Muscle of back (tissue), 11 donors: ENCODE measurements around the gene SLC35F3. TPM values are rescaled to one million over a fixed set of nuclear protein-coding genes. Genes with fewer than 3 reads are reported as not detected.
A peak's percentile ranks its signal among the peaks of the same experiment; 100 is the strongest.

ENCODE experiments used
- DNase-seq, 3 donors: peaks; one replicate each; pipeline versions ENCODE4 v3.0.0 to v3.0.0-alpha.2; 2013
- polyA plus RNA-seq, 10 donors: library from polyadenylated mRNA; unstranded; fragments of 120-200 nt; gene quantifications; one replicate each; pipeline ENCODE4 v1.2.1, GENCODE V29; 2013; ENCODE audit not compliant: insufficient read length in 10 of 10

SLC35F3 gene
- polyA plus RNA-seq, 10 donors = 0.34 to 1.0 (median 0.76) TPM

GRCh38 chr1:234039603-234040002 lies 135.1 kb downstream of the SLC35F3 start:
- no peak for DNase-seq

DNA sequence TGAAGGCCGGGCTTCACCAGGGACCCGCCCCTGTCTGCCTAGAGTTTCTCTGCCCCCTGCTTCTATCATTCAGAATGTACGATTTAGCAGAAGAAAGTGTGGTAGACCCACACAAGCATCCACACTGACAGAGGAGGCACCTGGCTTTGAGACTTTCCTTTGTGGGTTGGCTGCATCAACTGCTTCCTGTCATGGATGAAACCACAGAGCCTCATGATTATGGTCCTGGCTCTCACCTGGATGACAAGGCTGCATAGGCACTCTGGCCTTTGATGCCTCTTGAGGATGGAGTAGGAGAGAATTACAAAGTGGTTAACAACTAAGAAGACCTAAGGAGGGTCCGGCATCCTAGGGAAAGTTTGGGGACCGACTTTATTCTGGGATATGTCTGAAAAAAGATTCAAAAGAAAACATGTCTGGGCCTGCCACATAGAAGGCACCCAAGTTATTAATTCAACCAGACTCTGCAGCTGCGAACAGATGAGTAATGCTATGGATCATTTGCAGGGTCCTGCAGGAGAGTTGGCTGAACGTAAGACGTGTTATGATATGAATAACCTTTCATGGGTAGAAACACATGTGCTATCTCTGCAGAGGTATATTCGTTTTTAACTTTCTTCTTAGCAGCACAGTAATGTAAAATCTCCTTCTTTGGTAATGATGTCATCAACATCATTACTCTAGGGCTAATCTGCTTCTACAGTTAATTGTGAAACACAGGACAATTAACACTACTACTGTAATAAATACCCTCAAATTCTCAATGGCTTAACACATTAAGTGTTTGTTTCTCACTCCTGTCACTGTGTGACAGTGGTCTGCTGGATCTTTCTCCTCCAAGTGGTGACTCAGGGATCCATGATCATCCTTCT lies 136.2 kb downstream of the SLC35F3 start:
- DNase-seq = no peak

DNA sequence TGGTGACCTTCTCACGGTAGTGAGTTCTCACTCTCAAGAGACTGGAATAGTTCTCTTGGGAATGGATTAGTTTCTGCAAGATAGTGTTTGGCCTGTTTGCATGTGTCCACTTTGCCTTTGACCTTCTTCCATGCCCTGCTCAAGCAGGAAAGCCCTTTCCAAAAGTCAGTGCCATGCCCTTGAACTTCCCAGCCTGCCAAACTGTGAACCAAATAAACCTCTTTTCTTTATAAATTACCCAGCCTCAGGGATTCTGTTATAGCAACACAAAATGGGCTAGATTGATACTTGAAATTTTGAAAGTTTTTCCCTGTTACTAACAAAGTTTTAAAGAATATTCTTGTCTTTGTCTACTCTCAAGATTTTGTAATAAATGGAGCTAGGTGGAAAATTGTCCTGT lies 139.6 kb downstream of the SLC35F3 start:
- no peak for DNase-seq

DNA sequence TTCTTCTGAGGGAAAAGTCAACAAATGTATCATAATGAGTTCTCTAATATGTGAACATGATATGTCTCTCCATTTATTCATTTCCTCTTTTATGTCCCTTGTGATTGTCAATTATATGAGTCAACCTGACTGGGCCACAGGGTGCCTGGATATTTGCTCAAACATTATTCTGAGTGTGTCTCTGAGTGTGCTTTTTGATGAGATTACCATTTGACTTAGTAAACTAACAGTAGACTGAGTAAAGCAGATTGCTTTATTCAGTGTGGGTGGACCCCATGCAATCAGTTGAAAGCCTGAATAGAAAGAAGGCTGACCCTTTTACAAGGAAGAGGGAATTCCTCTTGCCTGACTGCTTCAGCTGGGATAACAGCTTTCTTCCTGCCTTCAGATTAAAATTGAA lies 142.6 kb downstream of the SLC35F3 start:
- DNase-seq = no peak

DNA sequence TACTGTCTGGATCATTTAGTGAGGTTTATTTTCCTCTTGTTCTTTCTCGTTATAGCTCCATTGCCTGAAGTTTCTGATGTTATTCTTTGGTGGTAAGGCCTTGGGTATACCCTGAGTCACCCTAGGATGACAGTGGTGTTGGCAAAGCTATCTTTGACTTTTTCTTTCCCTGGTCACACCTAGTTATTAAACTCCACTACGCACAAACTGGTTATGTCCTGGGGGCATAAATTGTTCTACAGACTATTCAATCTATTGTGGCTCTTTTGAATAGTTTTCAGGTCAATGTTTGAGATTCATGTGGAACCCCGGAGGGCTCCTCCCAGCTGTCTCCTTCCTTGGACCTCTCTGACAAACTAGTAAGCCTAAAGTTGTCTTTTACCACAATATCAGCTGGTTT lies 157.7 kb downstream of the SLC35F3 start:
- DNase-seq = no peak

DNA sequence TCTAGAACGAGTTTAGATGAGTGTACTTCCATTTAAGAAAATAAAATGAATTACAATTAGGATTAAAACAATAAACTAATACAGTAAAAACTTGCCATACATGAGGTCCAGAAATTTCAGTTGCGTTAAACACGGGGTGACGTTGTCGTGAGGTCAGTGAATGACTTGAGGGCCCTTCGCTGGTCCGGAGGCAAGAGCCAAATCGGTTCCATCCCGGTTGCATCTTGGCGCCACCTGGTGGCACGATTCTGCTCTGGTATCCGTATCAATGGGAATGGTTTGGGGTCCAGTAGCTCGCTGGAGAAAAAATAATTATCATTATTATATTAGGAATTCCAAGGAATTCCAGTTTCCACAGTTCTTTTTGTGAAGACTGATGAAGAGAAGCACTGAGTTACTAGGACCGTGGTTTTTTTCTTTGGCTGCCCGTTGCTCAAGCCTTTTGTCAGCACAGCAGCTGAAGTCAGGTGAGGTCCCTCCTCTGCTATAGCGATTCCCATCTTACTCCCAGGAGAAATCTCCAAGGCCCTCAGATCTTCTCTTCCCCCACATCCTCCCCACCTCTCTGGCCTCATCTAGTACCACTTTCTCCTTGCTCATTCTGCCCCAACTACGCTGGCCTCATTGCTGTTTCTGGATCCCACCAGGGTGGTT lies 161.4 kb downstream of the SLC35F3 start:
- DNase-seq = peak; percentile 29 to 63 (median 40)

DNA sequence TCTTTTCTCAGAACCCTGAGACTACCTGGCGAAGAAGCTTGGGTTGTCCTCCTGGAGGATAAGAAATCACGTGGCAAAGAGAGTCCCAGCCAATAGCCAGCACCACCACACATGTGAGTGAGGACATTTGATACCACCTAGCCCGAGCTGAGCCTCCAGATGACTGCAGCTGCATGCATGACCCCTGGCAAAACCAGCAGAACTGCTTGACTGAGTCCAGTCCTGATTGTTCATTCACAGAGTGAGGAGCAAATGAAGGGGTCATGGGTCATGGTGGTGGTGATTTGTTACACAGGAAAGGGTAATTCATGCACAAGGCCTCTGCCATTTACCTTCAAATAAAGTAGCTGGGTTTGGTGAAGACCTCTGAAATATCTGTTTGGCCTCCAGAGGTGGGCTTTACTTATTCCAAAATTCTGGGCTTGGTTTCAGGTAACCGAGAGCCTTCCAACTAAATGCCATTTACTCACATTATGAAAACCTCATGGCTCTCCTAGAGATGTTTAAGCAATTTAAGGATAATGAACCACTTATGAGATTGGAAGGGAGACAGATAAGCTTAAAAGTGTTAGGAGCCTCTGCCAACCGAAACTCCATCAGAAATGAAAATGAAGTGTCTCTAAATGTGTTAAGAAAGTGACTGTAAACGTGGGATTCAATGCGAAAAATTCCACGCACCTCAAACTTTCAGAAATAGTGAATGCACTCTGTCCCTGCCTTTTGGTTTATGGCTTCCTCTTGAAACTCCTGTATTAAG lies 163.3 kb downstream of the SLC35F3 start:
- no peak for DNase-seq

- no peak for DNase-seq
Observed at GRCh38 chr1:234069760-234070159, 165.3 kb downstream of the SLC35F3 start.

DNA sequence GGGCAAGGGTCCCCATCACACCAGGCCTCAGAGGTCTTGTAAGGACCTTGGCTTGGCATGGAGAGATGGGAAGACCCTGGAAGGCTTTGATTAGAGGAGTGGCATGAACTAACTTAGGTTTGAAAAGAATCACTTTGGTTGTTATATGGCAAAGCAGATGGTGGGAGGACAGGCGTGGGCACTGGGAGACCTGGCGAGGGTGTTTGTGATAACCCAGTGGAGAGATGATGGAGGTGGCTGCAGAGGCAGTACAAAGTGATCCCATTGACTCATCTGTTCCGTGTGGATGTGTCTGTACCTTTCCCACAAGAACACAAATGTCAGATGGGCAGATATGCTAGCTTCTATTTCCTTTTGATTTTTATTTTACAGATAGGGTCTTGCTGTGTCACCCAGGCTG lies 168.3 kb downstream of the SLC35F3 start:
- DNase-seq = no peak

- no peak for DNase-seq
Observed at GRCh38 chr1:234078143-234078542, 173.7 kb downstream of the SLC35F3 start.

DNA sequence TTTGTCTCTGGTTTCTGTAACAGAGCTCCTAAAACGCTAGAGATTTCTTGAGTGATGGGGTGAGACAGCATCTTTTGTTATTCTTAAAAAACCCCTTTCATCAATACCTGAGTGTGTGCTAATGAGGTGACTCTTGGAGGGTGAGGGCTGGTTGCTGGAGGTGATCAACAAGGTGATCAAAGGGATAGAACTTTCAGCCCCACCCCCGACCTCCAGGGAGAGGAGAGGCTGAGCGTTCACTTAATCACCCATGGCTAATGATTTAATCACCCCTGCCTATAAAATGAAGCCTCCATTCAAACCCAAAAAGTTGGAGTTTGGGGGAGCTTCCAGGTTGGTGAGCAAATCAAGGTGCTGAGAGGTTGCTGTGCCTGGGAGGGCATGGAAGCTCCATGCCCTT lies 175.4 kb downstream of the SLC35F3 start:
- DNase-seq = no peak

- no peak for DNase-seq
Observed at GRCh38 chr1:234083460-234083859, 179.0 kb downstream of the SLC35F3 start.

DNA sequence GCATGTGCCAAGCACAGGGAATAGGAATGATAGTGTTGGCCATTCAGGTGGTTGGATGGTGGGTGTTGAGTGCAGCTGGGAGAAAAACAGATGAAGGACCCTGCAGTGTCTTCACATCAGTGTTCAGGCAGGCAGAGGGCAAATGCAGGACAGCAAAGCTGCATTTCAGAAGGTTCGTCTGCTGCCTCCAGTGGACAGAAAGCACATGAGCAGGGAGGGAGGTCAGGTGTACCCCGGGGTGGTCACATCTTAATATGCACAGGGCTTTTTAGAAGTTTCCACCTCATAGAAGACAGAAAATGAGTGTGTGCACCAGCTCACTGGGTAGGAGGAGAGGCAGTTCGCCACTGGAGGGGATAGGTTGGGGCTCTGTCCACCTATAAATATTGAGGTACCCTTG lies 184.9 kb downstream of the SLC35F3 start:
- DNase-seq = no peak

GRCh38 chr1:234090212-234091064 lies 186.0 kb downstream of the SLC35F3 start:
- DNase-seq = no peak

- DNase-seq = no peak
Observed at GRCh38 chr1:234091065-234091401, 186.6 kb downstream of the SLC35F3 start.

GRCh38 chr1:234091876-234092275 lies 187.4 kb downstream of the SLC35F3 start:
- no peak for DNase-seq

DNA sequence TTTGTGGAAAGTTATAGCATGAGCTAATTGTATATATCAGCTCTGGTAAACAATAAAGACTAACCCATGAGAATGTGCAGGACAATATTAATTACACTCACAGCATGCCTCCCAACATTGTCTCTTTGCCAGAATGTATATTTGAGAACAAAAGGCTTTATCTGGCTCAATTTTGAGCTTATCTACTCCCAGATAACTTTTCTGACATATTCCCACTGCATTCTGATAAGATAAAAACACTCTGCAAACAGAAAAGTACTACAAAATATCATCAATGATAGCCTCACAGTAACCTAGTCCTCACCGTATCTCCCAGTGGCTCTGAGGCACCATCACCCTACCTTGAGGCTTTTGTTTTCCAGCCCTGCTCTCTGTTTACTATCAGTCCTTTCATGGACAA lies 188.6 kb downstream of the SLC35F3 start:
- no peak for DNase-seq

DNA sequence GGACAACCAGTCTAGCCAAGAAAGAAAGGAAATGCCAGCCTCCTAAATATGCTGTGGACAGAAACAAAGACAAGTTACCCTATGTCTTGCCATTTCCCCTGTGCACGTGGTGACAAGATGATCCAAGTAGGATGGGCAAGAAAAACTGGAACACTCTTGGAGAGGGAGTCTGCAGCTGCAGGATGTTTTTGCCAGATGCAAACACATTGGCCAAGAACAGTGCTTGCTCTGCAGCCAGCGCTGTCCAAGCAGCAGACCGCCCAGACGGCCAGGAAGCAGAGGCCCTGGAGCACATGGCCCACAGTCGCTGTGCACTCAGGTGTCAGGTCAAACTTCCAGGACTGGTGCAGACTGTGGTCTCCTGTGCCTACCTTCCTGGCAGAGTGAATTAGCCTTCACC lies 189.3 kb downstream of the SLC35F3 start:
- peak; percentile 64 to 92 (median 84) for DNase-seq

- DNase-seq = peak in 1 of 3 donors; percentile 54
Observed at GRCh38 chr1:234094172-234094571, 189.7 kb downstream of the SLC35F3 start.

- DNase-seq = peak in 1 of 3 donors; percentile 66
Observed at GRCh38 chr1:234096161-234096770, 191.8 kb downstream of the SLC35F3 start.

- DNase-seq = peak; percentile 68 to 87 (median 73)
Observed at GRCh38 chr1:234102583-234102982, 198.1 kb downstream of the SLC35F3 start.
